K562 (cell line): Measurements from ENCODE around the gene RASGRP2. TPM values are rescaled to one million over a fixed set of nuclear protein-coding genes. Genes with fewer than 3 reads are reported as not detected.
A peak's percentile ranks its signal among the peaks of the same experiment; 100 is the strongest.

Experiments used
- ATF4 ChIP-seq: fragments of 450-650 bp; formaldehyde crosslinking; IDR thresholded peaks from 2 replicates; pipeline ENCODE4 v1.4.0; 2022; ENCODE audit warnings: mild to moderate bottlenecking, moderate library complexity
- BRF1 ChIP-seq: IDR thresholded peaks from 3 replicates; pipeline ENCODE4 v1.6.1; 2011; ENCODE audit warnings: borderline replicate concordance, mild to moderate bottlenecking; ENCODE audit not compliant: insufficient read length; ENCODE audit errors: extremely low read depth
- DLX4 ChIP-seq: fragments of 250-450 bp; sonication (Bioruptor Pico); IDR thresholded peaks from 2 replicates; pipeline ENCODE4 v1.6.1; 2021; ENCODE audit warnings: mild to moderate bottlenecking
- DMBX1 ChIP-seq: fragments of 250-450 bp; sonication (Bioruptor Pico); IDR thresholded peaks from 2 replicates; pipeline ENCODE4 v1.8.0; 2022; ENCODE audit warnings: inconsistent platforms, mild to moderate bottlenecking, moderate library complexity, borderline replicate concordance
- FOXA1 ChIP-seq: fragments of 450-650 bp; IDR thresholded peaks from 2 replicates; pipeline ENCODE4 v1.6.1; 2016; ENCODE audit warnings: mild to moderate bottlenecking, borderline replicate concordance
- GABPA ChIP-seq: fragments of 200-800 bp; sonication (Bioruptor generic); conservative IDR thresholded peaks from 2 replicates; pipeline ENCODE4 v1.6.1; 2016; ENCODE audit warnings: low read depth, missing genetic modification characterization, missing compliant biosample characterization
- HNRNPL ChIP-seq: fragments of 200-400 bp; formaldehyde crosslinking; IDR thresholded peaks from 2 replicates; pipeline ENCODE4 v1.6.1; 2017; ENCODE audit warnings: low read depth, mild to moderate bottlenecking, low read length
- HNRNPLL ChIP-seq: fragments of 200-400 bp; formaldehyde crosslinking; IDR thresholded peaks from 2 replicates; pipeline ENCODE4 v1.6.1; 2017; ENCODE audit warnings: low read length, low read depth, mild to moderate bottlenecking; ENCODE audit not compliant: poor library complexity, severe bottlenecking
- HOXB6 ChIP-seq: fragments of 250-450 bp; sonication (Bioruptor Pico); IDR thresholded peaks from 2 replicates; pipeline ENCODE4 v1.5.1; 2022; ENCODE audit warnings: mild to moderate bottlenecking, borderline replicate concordance
- MEF2A ChIP-seq: IDR thresholded peaks from 2 replicates; pipeline ENCODE4 v1.6.1; 2011; ENCODE audit warnings: low read depth, mild to moderate bottlenecking, low read length, moderate library complexity; ENCODE audit not compliant: control insufficient read depth
- MEF2D ChIP-seq: conservative IDR thresholded peaks from 2 replicates; pipeline ENCODE4 v1.6.1; 2016; ENCODE audit warnings: low read depth, missing genetic modification characterization, missing compliant biosample characterization
- MNT ChIP-seq, 2 experiments: fragments of 450-650 bp; conservative IDR thresholded peaks; 2 replicates each; pipeline ENCODE4 v1.6.1; 2017; ENCODE audit warnings: mild to moderate bottlenecking in 2 of 2, moderate library complexity in 2 of 2
- PHTF2 ChIP-seq: fragments of 250-450 bp; sonication (Bioruptor Pico); IDR thresholded peaks from 2 replicates; pipeline ENCODE4 v1.5.0; 2021; ENCODE audit warnings: mild to moderate bottlenecking
- POLR2AphosphoS5 ChIP-seq: IDR thresholded peaks from 2 replicates; pipeline ENCODE4 v1.6.1; 2011; ENCODE audit warnings: mild to moderate bottlenecking, low read depth, low read length, moderate library complexity; ENCODE audit not compliant: control insufficient read depth, insufficient read depth
- RBM17 ChIP-seq: fragments of 200-400 bp; formaldehyde crosslinking; IDR thresholded peaks from 2 replicates; pipeline ENCODE4 v1.6.1; 2017; ENCODE audit warnings: low read depth, mild to moderate bottlenecking, low read length, borderline replicate concordance
- RFX7 ChIP-seq: fragments of 250-450 bp; sonication (Bioruptor Pico); IDR thresholded peaks from 2 replicates; pipeline ENCODE4 v1.5.1; 2021; ENCODE audit warnings: mild to moderate bottlenecking
- SRSF1 ChIP-seq: fragments of 200-400 bp; formaldehyde crosslinking; IDR thresholded peaks from 2 replicates; pipeline ENCODE4 v1.6.1; 2017; ENCODE audit warnings: mild to moderate bottlenecking, low read depth, low read length, moderate library complexity
- TRIM25 ChIP-seq: fragments of 450-650 bp; IDR thresholded peaks from 2 replicates; pipeline ENCODE4 v1.7.0; 2016; ENCODE audit warnings: borderline replicate concordance
- ZBTB34 ChIP-seq: fragments of 250-450 bp; sonication (Bioruptor Pico); IDR thresholded peaks from 2 replicates; pipeline ENCODE4 v1.8.0; 2021; ENCODE audit warnings: mild to moderate bottlenecking, moderate library complexity
- ZC3H4 ChIP-seq: sonication (generic); formaldehyde crosslinking; IDR thresholded peaks from 2 replicates; pipeline ENCODE4 v1.9.0; 2021; ENCODE audit warnings: missing genetic modification reagents, borderline replicate concordance
- ZNF239 ChIP-seq: fragments of 250-450 bp; sonication (Bioruptor Pico); IDR thresholded peaks from 2 replicates; pipeline ENCODE4 v1.4.0; 2020; ENCODE audit warnings: mild to moderate bottlenecking
- ZNF717 ChIP-seq: fragments of 250-450 bp; sonication (Bioruptor Pico); IDR thresholded peaks from 2 replicates; pipeline ENCODE4 v1.5.0; 2021
- polyA plus RNA-seq, 8 experiments: library from polyadenylated mRNA; depleted of rRNA in 4 of 8; stranded (reverse) in 5 of 8; unstranded in 3 of 8; fragments of >200 nt; fragmentation: Nextera tagmentation in 2 of 8; fragmentation: Illumina TruSeq in 1 of 8; extraction: Ambion mirVana in 2 of 8; extraction: Trizol in 1 of 8; gene quantifications; 2 replicates each; pipeline versions ENCODE4 v1.2.1 to v1.2.3, GENCODE V29; 2011 to 2014; ENCODE audit warnings: inconsistent platforms in 1 of 8, missing spikeins in 1 of 8
- total RNA-seq, 7 experiments: library from RNA; depleted of rRNA in 6 of 7; stranded (reverse); fragments of >200 nt in 6 of 7; fragmentation: Illumina TruSeq in 2 of 7; extraction: Trizol in 2 of 7; gene quantifications; 2 replicates each; pipeline versions ENCODE4 v1.2.1 to v1.2.3, GENCODE V29; 2011 to 2021; ENCODE audit warnings: low replicate concordance in 1 of 7

RASGRP2 gene
- total and polyA plus RNA-seq, 9 of the 15 experiments (the other 6 are each of a cell fraction or from before 2014, with no cell fraction given): 0.87 to 22.7 (median 5.5) TPM

GRCh38 chr11:64754124-64754918, 10.4 kb upstream of the RASGRP2 start (continued):
- TF ChIP-seq RBM17: no peak
- no peak for TF ChIP-seq RFX7 (CRISPR knock-in tag)
- no peak for TF ChIP-seq MEF2A
- no peak for TF ChIP-seq DMBX1 (CRISPR knock-in tag)
- TF ChIP-seq SRSF1: no peak
- no peak for TF ChIP-seq POLR2AphosphoS5
- no peak for TF ChIP-seq HNRNPL
- no peak for TF ChIP-seq ZNF717 (CRISPR knock-in tag)
- TF ChIP-seq ZBTB34 (CRISPR knock-in tag): no peak
- no peak for TF ChIP-seq ATF4
- no peak for TF ChIP-seq FOXA1
- TF ChIP-seq MNT (conservative IDR thresholded peaks at IDR 0.05): no peak
- TF ChIP-seq GABPA (tag): no peak
- no peak for TF ChIP-seq DLX4 (CRISPR knock-in tag)
- no peak for TF ChIP-seq TRIM25
- no peak for TF ChIP-seq BRF1
- no peak for TF ChIP-seq HNRNPLL
- no peak for TF ChIP-seq PHTF2 (CRISPR knock-in tag)
- TF ChIP-seq MEF2D: 0 out of 2 replicates have a peak, but pooled peaks have one; percentile 46
- TF ChIP-seq ZNF239: no peak
- no peak for TF ChIP-seq HOXB6
- 0 out of 2 replicates have a peak, but pooled peaks have one; percentile 9 for TF ChIP-seq ZC3H4 (CRISPR knock-in tag)
